Measurements from ENCODE around the gene RNF113B. TPM values are rescaled to one million over a fixed set of nuclear protein-coding genes. Genes with fewer than 3 reads are reported as not detected.

Gene RNF113B
- total and polyA plus RNA-seq, 2 experiments from 2014 or later, result 0.94 TPM; not detected in 1

- peaks cover 81% of the 10 kb centered on the region for H3K79me2 ChIP-seq
- no peak overlapping the region for H2AFZ ChIP-seq
- H3K9me3 ChIP-seq (ENCODE audit: low read depth), result no peaks in the 10 kb centered on the region
- no peak overlapping the region for H3K27ac ChIP-seq
- H3K36me3 ChIP-seq (replicated peaks; ENCODE audit: insufficient read depth, low read depth), result no peaks in the 10 kb centered on the region
- no peak overlapping the region for H3K4me2 ChIP-seq
- H4K20me1 ChIP-seq (ENCODE audit: insufficient read depth, poor library complexity, severe bottlenecking), result peaks cover 2% of the 10 kb centered on the region
- no peaks in the 10 kb centered on the region for H3K27me3 ChIP-seq
- no peak for DNase-seq (ENCODE audit: low spot score)
- no peak for TF ChIP-seq EZH2 (IDR thresholded peaks at IDR 0.05; ENCODE audit: borderline replicate concordance)
- TF ChIP-seq CTCF (IDR thresholded peaks at IDR 0.05; ENCODE audit: poor library complexity), result no peak
- no peak for TF ChIP-seq EZH2phosphoT487 (IDR thresholded peaks at IDR 0.05; ENCODE audit: low read depth, severe bottlenecking, unreplicated experiment)
- no peak overlapping the region for H3K4me3 ChIP-seq
- WGBS (ENCODE audit: low lambda C conversion rate, missing lambda C conversion rate), result 91% methylated on average over 12 of the region's 12 CpGs
- no peaks in the 10 kb centered on the region for H3K9me2 ChIP-seq (replicated peaks; ENCODE audit: insufficient read depth)
- peaks cover 44% of the 10 kb centered on the region for H3K4me1 ChIP-seq (ENCODE audit: insufficient read depth)
Measured at GRCh38 chr13:98217597-98217996, 40.5 kb upstream of the RNF113B start.

- H3K4me1 ChIP-seq (ENCODE audit: insufficient read depth), result peaks cover 44% of the 10 kb centered on the region
- H3K27ac ChIP-seq, result no peak overlapping the region
- 63% methylated on average over 7 of the region's 7 CpGs for WGBS (ENCODE audit: low lambda C conversion rate, missing lambda C conversion rate)
Measured at GRCh38 chr13:98216711-98217285, 39.7 kb upstream of the RNF113B start.

GRCh38 chr13:98216135-98216565, 39.1 kb upstream of the RNF113B start:
- Histone ChIP-seq H3K4me3 (no peak overlapping the region), H3K9me2 (replicated peaks; ENCODE audit: insufficient read depth) (no peaks in the 10 kb centered on the region), H4K20me1 (ENCODE audit: insufficient read depth, poor library complexity, severe bottlenecking) (peaks cover 2% of the 10 kb centered on the region), H3K4me1 (ENCODE audit: insufficient read depth) (peaks cover 38% of the 10 kb centered on the region), H3K36me3 (replicated peaks; ENCODE audit: insufficient read depth, low read depth) (no peaks in the 10 kb centered on the region), H3K27me3 (no peaks in the 10 kb centered on the region), H3K9me3 (ENCODE audit: low read depth) (no peaks in the 10 kb centered on the region), H3K27ac (no peak overlapping the region), H2AFZ (no peak overlapping the region), H3K79me2 (peaks cover 81% of the 10 kb centered on the region), H3K4me2 (no peak overlapping the region)
- no peak for DNase-seq (ENCODE audit: low spot score)
- WGBS (ENCODE audit: low lambda C conversion rate, missing lambda C conversion rate), result 51% methylated on average over 4 of the region's 4 CpGs
- TF ChIP-seq EZH2phosphoT487 (IDR thresholded peaks at IDR 0.05; ENCODE audit: low read depth, severe bottlenecking, unreplicated experiment) (no peak), CTCF (IDR thresholded peaks at IDR 0.05; ENCODE audit: poor library complexity) (no peak), EZH2 (IDR thresholded peaks at IDR 0.05; ENCODE audit: borderline replicate concordance) (no peak)

More at GRCh38 chr13:98216711-98217285, 39.7 kb upstream of the RNF113B start:
- no peaks in the 10 kb centered on the region for H3K36me3 ChIP-seq (replicated peaks; ENCODE audit: insufficient read depth, low read depth)
- H3K9me3 ChIP-seq (ENCODE audit: low read depth), result no peaks in the 10 kb centered on the region
- DNase-seq (ENCODE audit: low spot score), result no peak
- no peak overlapping the region for H3K4me2 ChIP-seq
- no peaks in the 10 kb centered on the region for H3K9me2 ChIP-seq (replicated peaks; ENCODE audit: insufficient read depth)
- no peak overlapping the region for H2AFZ ChIP-seq
- H4K20me1 ChIP-seq (ENCODE audit: insufficient read depth, poor library complexity, severe bottlenecking), result peaks cover 2% of the 10 kb centered on the region
- TF ChIP-seq EZH2 (IDR thresholded peaks at IDR 0.05; ENCODE audit: borderline replicate concordance) (no peak), EZH2phosphoT487 (IDR thresholded peaks at IDR 0.05; ENCODE audit: low read depth, severe bottlenecking, unreplicated experiment) (no peak)
- no peak overlapping the region for H3K4me3 ChIP-seq
- peaks cover 81% of the 10 kb centered on the region for H3K79me2 ChIP-seq
- H3K27me3 ChIP-seq, result no peaks in the 10 kb centered on the region

GRCh38 chr13:98215508-98215907, 38.4 kb upstream of the RNF113B start:
- no peaks in the 10 kb centered on the region for H3K36me3 ChIP-seq (replicated peaks; ENCODE audit: insufficient read depth, low read depth)
- H3K9me2 ChIP-seq (replicated peaks; ENCODE audit: insufficient read depth), result no peaks in the 10 kb centered on the region
- H3K4me3 ChIP-seq, result no peak overlapping the region
- no peak overlapping the region for H3K27ac ChIP-seq
- H3K4me2 ChIP-seq, result no peak overlapping the region
- DNase-seq (ENCODE audit: low spot score), result no peak
- WGBS (ENCODE audit: low lambda C conversion rate, missing lambda C conversion rate), result 92% methylated on average over 6 of the region's 6 CpGs
- H3K4me1 ChIP-seq (ENCODE audit: insufficient read depth), result peaks cover 33% of the 10 kb centered on the region
- no peaks in the 10 kb centered on the region for H3K27me3 ChIP-seq
- H3K9me3 ChIP-seq (ENCODE audit: low read depth), result no peaks in the 10 kb centered on the region
- peaks cover 2% of the 10 kb centered on the region for H4K20me1 ChIP-seq (ENCODE audit: insufficient read depth, poor library complexity, severe bottlenecking)
- H2AFZ ChIP-seq, result no peak overlapping the region
- TF ChIP-seq EZH2 (IDR thresholded peaks at IDR 0.05; ENCODE audit: borderline replicate concordance), result no peak
- peaks cover 81% of the 10 kb centered on the region for H3K79me2 ChIP-seq
